T-helper 1 cell treated with Interleukin-12 subunit alpha and Interleukin-12 subunit beta and Interleukin-4 antibody, amounts not matched to agents 30 ng/mL and 1 ng/mL, for 36 hours (primary cell): Measurements from ENCODE around the gene HHEX. TPM values are rescaled to one million over a fixed set of nuclear protein-coding genes. Genes with fewer than 3 reads are reported as not detected.
"Not testable (repeated sequence)": the region's sequence is repeated elsewhere in the genome, so short reads cannot be mapped to it uniquely, and the experiment has no call there.

Source experiments
- intact Hi-C: fragments of 100-400 bp; cut with micrococcal nuclease; formaldehyde crosslinking; loops from one replicate; pipeline ENCODE4 v1.15.1; 2024
- total RNA-seq: library from RNA; stranded (reverse); gene quantifications from 2 replicates; pipeline ENCODE4 v1.2.3, GENCODE V29; 2022

Gene HHEX
- total RNA-seq, 1 donor from 2014 or later = not detected

DNA sequence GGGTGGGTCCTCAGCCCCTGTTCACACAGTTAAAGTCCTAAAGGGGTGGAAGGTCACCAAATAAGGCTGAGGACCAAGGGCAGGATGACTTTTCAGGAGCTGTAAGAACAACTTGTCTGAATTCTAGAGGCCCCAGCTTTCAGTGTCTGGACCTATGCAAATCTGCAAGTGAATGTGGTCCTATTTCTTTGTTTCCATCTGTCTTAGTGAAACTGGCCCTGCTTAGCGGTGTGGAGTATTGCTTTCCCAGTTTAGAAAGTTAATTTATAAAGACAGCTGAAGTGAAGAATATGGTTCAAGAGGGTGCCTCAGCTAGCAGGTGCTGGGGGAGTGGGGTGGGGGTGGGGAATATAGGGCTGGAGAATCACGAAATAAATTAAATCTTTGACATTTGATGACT lies 40.1 kb downstream of the HHEX start:
- intact Hi-C loops = no loop called here

DNA sequence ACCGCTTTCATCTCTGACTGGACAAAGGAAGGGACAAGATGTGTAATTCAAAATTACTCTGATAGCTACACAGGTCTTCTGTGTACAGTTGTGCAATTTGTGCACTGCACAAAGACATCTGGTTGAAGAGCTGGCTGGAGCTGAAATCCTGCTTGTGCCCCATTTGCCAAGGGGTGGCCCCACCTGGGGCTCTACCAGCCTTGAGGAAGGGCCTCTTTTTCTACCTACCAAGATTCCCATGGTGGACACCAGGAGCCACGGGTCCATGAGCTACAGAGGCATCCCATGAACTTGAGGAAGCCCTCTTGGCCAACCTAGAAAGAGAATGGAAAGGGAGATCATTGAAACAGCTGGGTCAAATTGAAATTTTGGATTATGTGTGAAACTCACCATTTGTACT lies 43.2 kb downstream of the HHEX start:
- intact Hi-C loops = no loop called here

DNA sequence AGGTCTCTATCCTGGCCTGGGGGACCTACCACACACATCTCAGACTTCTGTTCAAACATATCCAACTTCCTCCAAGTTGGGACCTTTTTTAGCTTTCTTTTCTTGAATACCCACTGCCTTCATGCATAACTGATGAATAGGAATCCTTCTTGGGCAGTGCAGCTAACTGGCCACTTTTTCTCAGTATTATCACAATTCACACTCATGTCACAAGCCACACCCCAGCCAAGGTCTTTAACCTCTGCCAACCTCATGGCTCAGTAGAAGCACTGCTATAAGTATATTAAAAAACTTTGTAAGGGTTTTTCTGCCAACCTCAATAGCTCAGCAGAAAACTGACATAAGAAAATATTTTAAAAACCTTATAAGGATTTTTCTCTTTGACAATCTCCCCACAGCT lies 44.5 kb downstream of the HHEX start:
- intact Hi-C loops = no loop called here

DNA sequence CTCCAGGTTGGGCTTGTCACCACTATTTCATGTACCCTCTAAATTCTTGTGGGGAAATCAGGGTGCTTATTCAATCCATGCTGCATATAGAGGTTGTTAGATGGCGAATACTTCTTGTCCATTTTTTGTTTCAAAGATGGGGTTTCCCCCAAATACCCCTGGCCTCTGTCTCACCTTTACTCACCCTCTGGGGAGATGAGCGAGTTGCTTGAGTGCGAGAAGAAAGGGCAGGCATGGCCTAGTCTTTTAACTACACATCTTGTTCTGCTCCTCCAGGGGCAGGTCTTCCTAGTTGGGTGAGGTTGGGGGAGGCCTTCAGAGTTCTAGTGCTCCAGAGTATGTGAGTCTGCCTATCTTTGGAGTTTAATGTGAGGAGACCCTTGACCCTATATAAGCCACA lies 46.2 kb downstream of the HHEX start:
- intact Hi-C loops = no loop called here

DNA sequence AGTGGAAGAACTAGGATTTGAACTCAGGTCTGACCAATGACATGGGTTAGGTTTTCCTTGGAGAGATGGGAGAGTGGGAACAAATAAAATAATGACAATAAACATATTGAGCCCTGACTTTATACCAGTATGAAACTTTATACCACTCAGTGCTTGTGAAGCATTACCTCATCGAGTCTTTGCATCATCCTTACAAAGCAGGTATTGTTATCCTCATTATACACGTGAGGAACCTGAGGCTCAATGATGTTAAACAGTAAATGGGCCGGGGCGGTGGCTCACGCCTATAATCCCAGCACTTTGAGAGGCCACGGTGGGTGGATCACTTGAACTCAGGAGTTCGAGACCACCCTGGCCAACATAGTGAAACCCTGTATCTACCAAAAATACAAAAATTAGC lies 47.7 kb downstream of the HHEX start:
- intact Hi-C loops = no loop called here

DNA sequence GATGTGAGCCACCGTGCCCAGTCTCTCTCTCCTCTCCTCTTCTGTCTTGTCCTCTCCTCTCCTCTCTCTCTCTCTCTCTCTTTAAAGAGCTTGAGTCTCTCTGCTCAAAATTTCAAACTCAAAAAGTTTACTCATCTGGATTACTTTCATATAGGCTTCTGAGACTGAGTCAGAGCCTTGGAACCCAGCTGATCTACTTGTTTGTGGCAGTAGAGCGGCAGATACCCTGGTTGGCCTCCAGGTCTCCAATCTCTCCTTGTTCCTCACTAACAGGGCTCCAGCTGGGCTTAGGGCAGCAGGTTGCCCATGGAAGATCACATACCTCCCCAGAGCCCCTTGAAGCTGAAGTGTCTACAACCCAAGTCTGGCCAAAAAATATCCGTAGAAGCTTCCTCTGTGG lies 51.0 kb downstream of the HHEX start:
- intact Hi-C loops = no loop called here

DNA sequence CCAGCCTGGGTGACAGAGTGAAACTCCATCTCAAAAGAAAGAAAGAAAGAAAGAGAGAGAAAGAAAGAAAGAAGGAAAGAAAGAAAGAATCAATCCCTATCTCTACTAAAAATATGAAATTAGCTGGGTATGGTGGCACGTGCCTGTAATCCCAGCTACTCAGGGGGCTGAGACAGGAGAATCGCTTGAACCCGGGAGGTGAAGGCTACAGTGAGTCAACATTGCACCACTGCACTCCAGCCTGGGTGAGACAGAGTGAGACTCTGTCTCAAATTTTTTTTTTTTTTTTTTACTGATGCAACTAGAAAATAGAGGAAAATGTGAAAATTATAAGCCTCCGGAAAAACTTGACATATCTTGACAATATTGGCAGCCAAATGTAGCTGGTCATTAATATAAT lies 52.0 kb downstream of the HHEX start:
- intact Hi-C loops = not testable (repeated sequence)

DNA sequence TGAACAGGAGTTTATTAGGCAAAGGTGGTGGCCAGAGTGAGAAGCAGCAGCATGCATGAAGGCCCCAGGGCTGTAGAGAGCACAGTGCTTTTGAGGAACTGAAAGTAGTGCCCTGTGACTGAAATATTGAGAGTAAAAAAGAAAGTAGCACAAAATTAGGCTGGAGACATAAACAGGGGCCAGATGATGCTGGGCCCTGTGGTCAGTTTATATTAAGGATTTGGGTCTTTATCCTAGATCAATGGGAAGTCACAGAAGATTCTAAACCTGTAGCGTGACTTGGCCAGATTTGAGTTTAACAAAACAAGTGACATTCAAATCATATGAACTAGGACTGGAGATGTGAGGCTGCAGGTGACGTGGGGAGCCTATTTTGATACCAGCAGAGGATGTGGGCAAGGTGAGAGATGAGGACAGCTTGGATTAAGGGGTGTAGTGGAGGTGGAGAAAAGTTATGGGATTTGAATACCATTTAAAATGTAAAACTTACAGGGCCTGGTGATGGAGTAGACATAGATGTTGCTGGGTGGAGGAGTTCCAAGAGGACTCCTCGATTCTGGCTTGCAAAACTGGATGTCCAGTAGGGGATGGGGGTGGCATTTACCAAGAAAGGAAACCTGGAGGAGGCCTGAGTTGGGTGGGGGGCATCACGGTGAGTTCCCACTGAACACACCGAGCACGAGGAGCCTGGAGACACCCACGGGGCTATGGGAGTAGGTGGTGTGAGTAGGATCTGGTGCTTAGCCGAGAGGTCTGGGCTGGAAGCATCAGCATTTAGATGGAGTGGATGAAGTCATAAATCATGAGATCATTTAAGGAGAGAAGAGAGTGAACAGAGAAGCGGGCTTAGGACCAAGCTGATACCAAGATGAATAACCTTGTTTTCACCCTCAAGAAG lies 52.8 kb downstream of the HHEX start:
- intact Hi-C loops = no loop called here

Other genes with a start within 250 kb of the HHEX start
- 38.9 and 45.3 TPM in 2 replicates for gene IDE, start 115.9 kb upstream of the HHEX start, total RNA-seq
- gene KIF11, start 96.8 kb upstream of the HHEX start, total RNA-seq = 52.4 and 52.8 TPM in 2 replicates
- 11.3 and 13.9 TPM in 2 replicates for gene EXOC6, start 158.6 kb downstream of the HHEX start, total RNA-seq